ENCODE results near the gene FAM124A.

FAM124A gene

DNA sequence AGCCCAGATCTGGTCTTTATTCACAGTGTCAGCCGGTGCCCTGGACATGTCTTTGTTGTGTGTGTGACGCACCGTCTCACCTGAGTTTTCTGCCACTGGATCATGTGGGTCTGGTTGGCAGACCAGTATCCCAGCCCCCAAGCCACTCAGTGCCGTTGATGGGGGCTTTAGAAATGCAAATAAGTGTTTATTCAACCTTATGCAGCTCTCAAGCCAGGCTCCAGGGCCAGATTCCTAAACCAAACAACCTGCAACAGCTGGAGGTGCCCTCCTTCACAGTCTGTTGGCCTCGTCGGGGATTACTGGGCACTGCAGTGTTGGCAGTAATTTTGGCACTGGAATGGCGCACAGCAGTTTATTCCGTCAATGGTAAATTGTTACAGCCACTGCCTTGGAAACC is 21.6 kb downstream of the FAM124A start:
- no peak for DNase-seq (ENCODE audit: low spot score)

DNA sequence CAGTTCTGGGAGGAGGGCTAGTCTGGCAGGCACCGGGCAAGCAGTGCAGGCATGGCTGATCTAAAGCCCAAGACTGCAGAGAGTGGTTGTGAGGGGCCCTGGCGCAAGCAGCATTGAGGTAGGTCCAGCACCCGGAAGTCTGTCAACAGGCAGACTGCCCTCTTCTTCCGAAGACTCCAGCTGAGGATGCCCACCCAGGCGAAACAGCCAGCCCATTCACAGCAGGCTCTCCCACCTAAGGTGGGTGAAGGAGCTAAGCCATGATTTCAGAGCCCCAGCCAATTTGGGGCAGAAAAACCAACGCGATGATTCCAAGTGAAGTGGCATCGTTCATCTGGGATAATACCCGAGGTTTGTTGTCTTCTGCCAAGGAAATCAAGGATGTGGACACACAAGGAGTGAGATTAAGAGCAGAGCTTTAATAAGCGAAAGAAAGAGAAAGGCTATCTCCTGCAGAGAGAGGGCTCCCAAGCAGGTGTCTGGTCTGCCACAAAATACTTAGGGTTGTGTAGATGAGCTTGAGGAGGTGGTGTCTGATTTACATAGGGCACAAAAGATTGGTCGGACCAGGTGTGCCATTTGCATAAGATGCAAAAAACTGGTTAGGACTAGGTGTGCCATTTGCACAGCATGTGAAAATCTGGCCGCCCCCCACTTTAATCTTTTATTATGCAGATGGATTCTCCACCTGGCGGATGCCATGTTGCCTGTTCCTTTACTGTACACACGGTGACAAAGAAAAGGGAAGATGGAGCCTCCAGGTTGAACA is 22.6 kb downstream of the FAM124A start:
- DNase-seq (ENCODE audit: low spot score), result no peak

DNA sequence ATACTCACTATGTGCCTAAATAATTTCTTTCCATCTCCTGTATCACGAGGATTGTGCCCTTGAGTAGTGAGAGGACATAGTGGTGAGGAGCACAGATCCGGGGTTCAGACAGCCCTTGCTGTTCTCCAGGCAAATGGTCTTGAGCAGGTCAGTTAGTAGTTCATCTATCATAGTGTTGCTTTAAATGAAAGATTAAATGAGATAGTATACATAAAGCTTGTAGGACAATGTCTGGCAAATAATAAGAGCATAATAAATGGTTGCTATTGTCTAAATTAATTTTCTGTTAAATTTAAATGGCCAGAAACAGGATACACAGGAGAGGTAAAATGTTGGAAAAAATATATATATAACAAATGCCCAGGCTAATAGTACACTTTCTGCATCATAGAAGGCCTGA is 23.4 kb downstream of the FAM124A start:
- no peak for DNase-seq (ENCODE audit: low spot score)

DNA sequence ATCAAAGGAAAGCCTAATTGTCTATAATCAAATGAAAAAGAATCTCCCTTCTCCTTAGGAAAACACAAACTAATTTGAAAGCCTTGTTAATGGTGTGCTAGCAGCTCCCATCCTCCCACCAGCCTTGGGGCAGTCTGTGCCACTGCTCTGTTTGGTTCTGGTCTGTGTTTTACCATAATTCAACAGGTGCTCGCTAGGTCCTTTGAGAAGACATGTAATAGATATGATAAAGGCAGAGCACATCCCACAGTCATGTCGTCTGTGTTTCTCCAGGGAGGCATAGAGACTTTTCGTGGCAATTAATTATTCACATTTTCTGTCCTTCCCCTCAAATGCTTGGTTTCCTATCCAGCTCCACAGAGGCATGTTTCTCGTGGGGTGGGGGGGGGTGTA is 23.8 kb downstream of the FAM124A start:
- DNase-seq (ENCODE audit: low spot score), result no peak

DNA sequence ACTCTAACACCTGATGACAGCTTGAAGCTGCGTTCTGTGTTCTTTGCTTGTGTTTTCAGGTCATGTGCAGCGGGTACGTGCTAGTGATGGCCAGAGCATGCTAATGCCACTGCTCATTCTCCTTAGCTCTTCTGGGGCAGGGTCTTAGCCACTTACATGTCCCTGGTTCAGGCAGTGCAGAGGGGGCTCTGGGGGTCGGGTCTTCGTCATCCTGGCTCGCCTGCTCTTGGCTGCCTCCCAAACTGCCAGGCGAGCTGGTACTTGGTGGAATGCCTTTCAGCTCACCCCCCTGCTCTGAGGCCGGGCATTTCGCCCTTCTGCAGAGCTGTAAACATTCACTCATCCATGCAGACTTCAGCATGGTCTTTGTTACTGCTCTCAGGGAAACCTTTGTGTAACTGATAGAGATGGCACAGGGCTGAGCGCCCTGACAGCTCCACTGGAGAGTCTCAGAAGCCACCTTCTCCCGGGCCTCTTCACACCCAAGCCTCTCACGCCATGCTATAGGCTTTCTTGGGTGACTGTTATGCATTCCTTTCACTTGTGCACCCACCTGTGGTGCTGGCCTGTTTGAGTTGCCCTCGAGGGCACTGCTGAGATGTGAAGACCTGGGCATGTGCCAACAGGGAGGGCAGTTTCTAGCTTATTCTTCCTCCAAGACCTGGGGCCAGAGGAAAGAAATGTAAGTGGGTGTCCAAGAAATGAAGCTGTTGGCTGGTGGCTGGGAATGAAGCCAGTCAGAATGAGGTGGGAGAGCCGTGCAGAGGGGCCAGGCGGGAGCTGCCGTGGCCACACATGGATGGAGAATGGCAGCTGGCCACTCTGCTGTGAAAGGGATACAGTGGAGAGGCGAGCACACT is 24.4 kb downstream of the FAM124A start:
- no peak for DNase-seq (ENCODE audit: low spot score)

DNA sequence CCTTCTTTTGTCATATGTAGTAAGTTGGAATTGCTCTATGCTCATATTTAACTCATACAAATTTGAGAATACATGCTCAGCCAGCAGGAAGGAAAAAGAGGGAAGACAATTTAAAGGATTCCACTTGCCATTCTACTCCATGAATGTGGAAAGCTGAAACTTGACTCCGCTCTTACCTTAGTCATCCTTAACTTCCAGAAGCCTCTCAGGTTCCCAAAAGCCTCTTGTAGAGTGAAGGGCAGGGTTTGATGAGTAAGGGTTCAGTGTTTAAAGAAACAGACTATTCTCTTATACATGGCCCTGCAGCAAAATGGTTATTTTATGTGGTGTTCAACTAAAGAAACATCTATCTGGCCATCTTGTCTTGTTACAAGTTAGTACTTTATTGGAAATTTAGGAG is 27.1 kb downstream of the FAM124A start:
- no peak for DNase-seq (ENCODE audit: low spot score)

DNA sequence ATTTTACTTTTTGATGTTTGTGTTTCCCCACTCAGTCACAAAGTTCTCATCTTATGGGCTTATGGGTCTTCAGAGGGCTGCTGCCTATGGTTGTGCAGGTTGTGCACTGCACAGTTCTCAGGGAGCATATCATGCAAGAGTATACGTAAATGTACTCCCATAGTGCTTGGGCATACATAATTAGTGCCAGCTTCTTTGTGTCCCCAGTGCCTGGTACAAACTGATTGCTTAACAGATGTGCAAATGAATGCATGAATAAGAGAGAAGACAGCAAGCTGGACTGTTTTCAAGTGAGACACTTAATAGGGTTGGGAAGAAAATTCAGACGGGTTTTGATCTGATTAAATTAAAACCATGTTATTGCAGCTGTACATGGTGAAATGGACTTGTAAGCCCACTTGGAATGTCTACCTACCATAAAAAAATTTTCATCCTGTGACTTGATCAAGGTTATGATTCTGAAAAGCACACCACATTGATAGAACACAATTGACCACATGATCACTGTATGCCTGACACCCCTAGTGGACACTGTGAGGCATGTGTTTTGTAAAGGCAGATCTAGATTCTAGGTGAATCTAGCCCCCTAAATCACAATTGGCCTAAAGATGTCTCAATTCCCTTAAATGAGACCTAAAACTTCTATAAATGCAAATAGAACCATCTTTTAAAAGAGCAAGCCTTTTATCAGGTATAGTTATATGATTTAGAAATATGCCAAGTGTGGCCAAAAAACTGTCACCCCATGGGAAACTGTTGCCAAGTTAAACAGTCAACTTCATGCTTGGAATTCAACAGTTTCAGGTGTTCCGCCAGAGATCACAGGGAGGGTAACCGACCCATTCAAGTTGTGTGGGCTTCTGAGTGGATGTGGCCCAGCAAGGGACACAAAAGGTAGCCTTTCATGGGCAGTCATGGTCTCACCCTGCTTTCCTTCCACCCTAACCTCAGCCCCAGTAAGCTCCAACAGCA is 27.9 kb downstream of the FAM124A start:
- peak; percentile 60 for DNase-seq (ENCODE audit: low spot score)

DNA sequence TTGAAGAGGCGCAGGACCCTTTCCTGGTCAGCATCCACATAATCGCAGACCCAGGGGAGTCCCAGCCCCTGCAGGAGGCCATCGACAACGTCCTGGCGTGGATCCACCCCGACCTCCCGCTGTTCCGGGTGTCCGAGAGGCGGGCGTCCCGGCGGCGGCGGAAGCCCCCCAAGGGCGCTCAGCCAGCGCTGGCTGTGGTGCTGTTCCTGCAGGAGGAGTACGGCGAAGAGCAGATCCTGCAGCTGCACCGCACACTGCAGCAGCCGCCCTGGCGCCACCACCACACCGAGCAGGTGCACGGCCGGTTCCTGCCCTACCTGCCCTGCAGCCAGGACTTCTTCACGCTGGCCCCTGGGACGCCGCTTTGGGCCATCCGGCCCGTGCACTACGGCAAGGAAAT is 29.3 kb downstream of the FAM124A start:
- DNase-seq (ENCODE audit: low spot score), result no peak

DNA sequence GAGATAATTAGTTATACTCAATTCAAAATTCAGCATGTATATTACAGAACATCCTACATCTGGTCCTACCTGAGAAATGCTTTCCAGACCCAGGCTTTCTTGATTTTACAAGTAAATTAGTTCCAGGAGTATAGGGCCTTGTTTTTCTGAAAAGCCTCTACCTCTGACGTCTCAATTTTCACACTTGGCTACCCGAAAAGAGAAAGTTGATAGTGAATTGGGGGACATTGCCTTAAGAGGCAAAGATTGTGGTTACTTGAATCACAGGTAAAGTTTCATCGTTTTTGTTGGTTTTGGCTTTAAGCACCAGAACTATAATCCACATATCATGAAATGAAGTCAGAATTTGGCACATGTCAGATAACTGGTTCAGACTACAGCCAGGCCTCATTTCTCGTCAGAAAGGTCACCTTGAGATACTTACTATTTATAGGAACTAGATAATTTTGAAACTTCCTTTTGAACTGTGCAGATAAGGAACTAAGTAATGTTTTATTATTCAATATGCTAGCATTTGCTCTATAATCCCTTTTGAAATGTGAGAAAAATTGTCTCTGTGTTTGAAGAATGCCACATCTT is 30.8 kb downstream of the FAM124A start:
- no peak for DNase-seq (ENCODE audit: low spot score)

DNA sequence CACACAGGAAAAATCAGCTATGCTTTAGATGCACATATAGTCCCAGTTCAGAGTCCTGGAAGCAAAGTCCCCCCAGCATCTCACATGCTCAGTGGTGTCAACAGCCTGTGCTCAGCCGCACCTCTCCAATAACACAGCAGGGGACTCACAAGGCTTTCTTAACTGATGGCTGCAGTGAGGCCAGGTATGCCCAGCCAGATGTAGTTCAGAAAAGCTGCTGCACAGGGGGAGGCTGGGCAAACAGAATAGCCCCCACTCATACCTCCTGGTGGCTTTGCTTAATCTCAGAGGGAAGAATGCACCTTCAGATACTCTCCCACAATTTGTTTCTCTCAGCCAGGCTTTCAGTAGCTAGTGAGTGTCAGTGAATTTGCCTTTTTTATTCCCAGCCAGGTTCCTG is 33.4 kb downstream of the FAM124A start:
- DNase-seq (ENCODE audit: low spot score), result no peak

DNA sequence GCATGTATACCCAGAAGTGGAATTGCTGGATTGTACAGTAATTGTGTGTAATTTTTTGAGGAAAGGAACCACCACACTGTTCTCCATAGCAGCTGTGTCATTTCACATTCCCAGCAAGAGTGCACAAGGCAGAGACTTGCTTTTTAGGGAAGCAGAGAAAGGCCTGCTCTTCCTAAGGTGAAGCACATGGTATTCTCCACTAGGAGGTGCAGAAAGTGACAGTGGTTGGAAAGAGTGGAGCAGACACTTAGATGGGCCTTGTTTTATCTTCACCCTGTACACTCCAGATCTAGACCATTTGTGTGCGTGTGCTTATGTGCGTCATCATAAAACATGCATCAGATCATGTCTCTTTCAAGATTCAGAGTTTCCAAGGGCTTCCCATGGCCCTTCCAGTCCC is 35.0 kb downstream of the FAM124A start:
- DNase-seq (ENCODE audit: low spot score), result no peak

DNA sequence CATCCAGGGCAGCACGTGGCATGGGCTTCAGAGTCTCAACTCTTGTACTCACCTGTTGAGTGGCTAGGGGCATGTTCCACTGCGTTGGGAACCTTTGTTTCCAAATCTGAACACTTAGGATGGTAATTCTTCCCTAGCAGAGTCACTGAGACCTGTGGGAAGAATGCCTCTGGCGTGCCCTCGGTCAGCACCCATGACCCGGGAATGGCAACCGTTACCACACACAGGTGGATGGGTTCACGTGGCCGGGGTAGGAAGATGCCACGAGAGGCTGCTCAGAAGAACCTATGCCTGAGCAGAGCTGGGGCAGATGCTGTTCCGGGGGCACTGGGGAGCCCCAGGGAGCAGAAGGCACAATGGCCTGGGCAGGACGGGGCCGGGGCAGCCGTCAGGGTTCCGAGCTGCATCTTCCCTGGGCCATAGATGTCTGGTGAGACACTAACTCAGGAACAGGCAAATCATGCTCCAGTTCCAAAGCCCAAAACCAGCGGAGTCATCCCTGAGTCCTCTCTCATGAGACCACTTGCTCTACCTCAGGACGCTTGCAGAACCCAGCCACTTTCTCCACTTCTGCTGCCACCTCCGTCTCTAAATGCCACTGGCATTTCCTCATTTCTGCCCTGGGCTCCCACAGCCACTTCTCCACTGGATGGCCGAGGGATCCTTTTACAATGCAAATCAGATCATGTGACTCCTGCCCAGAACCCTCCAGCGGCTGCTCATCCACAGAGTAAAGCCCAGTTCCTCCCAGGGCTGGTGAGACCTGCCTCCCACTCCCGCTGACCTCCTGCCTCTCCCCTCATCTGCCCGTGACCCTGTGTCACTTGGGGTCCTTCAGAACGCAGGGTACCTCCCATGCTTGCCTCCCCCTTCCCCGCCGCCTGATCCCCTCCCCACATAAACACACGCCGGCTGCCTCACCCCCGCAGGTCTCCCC is 36.7 kb downstream of the FAM124A start:
- no peak for DNase-seq (ENCODE audit: low spot score)

DNA sequence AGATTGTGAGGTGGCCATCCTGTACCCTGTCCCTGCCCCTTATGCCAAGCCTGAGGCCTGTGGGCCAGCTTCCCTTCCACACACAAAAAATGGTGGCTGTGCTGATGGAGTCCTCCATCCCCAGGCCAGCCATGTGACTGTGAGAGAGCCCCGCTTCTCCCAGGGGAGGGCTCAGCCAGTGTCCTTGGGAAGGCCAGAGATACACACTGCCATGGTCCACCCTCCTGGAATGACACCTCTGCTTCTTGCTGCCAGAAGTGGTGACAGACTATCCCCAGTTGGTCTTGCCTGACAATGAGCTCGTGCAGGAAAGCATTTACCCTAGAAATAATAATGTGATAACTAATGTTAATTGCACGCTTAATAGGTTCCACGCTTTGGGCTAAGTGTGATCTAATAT is 38.0 kb downstream of the FAM124A start:
- no peak for DNase-seq (ENCODE audit: low spot score)

DNA sequence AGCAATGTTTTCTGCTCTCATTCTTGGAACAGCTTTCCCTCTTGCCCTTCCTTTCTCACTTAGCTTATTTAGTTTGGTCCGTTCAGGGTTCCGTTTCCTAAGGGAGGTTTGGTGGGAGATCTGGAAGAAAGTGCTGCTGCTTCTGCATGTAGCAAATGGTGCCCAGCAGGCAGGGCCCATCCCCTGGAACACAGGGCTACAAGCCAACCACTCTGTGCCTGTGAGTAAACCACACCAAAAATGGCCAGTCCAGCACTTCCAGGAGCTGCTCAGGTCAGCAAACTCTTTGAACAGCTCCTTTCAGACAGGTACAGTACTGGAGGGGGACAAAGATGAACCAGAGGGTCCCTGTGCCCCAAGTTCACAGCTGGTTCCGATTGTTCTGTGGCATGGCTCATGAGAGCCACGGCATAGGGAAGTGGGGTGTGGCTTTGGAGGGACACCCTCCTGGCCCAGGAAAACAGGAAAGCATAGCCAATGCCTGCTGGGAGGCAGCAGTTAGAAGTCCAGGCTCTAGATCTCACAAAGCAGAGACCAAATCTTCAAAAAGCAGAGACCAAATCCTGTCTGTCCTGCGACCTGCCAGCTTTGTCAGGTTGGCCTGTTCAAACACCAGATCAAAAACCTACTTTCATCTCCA is 39.5 kb downstream of the FAM124A start:
- DNase-seq (ENCODE audit: low spot score), result no peak

DNA sequence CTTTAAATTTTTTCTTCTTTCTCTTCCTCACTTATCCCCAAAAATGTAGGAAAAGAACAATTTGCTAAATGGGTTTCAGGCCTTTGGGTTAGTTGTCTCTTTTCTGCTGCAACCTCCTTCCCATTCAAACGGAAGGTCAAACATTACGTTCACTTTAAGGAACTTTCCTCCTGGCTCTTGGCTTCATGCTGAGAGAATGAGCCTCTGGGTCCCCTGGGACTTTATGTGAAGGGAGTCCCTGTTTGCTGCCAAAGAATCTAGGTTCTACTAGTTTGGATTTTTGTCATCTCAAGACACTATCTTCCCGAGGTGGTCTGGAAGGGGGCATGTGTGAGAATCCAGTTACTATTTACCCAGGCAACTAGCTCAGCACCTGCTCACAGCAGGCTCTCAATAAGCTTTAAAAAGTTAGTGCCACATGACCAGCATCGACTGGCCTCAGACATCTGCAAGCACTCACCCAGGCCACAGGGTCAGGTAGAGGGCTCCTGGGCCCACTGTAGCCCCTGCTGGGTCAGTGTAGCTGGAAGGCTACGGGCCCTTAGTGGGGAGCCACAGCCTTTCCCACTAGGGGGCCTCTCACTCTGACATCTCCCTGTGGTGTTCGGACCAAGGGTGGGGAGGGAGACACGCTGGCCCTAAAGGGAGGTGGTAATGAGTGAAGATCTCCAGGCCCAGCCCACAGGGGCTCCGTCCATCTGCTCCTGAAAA is 40.5 kb downstream of the FAM124A start:
- peak; percentile 26 for DNase-seq (ENCODE audit: low spot score)

DNA sequence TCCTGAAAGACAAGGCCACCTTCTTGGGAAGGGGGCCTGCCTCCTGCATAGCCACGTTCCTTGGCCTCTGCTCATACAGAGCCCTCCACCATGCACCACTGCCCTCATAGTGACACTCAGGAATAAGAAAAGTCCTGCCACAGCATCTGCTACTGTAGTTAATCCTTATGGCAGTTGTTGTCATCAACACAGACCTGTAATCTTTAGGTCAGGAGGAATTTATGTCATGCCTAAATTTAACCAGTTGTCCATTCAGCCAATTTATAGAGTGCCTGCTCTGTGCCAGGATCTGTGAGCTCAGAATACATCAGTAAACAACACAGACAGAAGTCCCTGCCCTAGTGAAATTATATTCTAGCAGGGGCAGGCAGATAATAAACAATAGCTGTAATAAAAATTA is 44.4 kb downstream of the FAM124A start:
- DNase-seq (ENCODE audit: low spot score), result no peak

DNA sequence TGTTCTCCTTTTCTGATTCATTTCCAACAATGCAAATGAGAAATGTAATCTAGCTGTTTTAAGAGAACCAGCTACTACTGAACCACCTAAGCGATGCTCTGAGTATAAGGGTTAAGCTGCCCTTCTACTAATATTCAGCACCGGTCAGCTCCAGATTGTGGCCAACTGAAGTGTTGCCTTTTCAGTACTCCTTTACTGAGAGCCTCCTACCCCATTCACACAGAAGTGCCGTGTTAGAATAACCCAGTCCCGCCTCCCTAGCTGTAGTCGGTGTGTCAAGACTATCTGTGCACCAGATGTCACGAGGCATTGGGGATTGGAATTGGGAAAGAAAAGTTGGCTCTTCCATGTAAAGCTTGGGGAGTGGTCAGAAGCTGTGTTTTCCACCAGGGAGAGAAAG is 45.4 kb downstream of the FAM124A start:
- no peak for DNase-seq (ENCODE audit: low spot score)

DNA sequence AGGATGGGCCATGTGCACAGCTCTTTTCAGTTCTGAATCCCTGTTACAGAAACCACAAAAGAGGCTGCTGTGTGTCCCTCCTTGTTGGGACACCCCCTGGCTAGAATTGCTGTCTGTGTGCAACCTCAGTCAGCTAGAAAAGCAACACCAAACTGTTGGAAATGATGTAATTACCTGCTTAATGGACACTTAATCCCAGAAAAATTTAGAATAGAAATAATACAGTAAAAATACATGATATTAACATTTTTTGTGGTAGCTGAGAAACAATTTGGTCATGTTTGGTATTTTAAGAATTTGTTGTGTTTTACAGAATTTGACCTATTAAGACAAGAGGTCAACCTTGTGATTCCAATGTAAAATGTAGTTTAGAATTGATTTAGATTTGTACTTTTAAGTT is 46.8 kb downstream of the FAM124A start:
- no peak for DNase-seq (ENCODE audit: low spot score)

DNA sequence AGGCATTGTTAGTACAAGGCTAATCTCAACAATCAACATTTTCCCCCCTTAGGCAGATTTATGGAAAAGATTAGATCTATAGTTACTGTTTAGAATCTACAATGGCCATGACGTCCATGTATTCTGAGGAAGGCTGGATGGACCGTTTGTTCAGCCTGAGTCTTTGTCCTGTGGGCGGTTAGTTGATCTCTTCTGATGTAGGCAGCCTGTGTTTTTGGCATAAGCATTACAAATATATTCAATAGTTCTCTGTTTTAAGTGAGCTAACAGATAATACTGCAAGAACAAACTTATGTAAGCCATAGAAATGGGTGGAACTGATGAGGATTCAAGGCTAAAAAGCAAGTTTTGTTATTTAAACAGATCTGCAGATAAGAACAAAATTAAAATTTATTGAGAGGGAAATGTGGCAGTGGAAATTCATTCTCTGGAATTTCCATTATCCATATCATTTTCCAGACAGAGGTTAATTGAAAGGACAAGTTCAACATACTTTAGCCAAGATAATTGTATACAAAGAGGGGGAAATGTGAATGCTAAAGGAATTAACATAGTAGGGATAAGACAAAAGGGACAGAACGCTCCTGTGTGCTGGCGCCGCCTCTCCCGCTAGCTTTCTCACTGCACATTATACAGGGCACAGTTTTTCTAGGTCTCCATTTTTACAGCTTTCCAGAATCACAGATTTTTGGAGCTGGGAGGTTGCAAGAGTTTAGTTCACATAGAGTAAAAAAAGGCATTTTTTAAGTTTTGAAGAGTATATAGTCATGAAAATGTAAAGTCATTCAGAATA is 48.6 kb downstream of the FAM124A start:
- no peak for DNase-seq (ENCODE audit: low spot score)
